ENCODE measurements around the gene TGOLN2. TPM values are rescaled to one million over a fixed set of nuclear protein-coding genes. Genes with fewer than 3 reads are reported as not detected.

The TGOLN2 gene
- total and polyA plus RNA-seq, 2 experiments from 2014 or later: 20.1 to 56.1 TPM

DNA sequence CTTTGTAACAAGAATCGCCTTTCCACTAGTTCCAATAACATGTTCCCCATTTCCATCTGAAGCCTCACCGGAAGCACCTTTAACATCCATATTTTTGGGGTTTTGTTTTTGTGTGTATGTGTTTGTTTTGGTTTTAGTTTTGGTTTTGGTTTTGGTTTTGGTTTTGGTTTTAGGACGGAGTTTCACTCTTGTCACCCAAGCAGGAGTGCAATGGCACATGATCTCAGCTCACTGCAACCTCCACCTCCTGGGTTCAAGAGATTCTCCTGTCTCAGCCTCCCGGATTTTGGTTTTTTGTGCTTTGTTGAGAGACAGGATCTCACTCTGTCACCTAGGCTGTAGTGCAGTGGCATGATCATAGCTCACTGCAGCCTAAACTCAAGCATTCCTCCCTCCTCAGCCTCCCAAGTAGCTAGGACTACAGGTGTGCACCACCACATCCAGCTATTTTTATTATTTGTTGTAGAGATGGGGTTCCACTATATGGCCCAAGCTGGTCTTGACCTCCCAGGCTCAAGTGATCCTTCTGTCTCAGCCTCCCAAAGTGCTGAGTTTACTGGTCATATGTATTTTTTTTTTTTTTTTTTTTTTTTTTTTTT, 36.3 kb downstream of the TGOLN2 start:
- Histone ChIP-seq H3K27me3 (no peaks in the 10 kb centered on the region), H3K27ac (no peak overlapping the region), H3K4me1 (ENCODE audit: low read depth) (no peaks in the 10 kb centered on the region), H3K9me3 (ENCODE audit: low read depth) (no peaks in the 10 kb centered on the region), H3K36me3 (no peaks in the 10 kb centered on the region), H3K4me3 (no peak overlapping the region)
- TF ChIP-seq, protein P1, sequence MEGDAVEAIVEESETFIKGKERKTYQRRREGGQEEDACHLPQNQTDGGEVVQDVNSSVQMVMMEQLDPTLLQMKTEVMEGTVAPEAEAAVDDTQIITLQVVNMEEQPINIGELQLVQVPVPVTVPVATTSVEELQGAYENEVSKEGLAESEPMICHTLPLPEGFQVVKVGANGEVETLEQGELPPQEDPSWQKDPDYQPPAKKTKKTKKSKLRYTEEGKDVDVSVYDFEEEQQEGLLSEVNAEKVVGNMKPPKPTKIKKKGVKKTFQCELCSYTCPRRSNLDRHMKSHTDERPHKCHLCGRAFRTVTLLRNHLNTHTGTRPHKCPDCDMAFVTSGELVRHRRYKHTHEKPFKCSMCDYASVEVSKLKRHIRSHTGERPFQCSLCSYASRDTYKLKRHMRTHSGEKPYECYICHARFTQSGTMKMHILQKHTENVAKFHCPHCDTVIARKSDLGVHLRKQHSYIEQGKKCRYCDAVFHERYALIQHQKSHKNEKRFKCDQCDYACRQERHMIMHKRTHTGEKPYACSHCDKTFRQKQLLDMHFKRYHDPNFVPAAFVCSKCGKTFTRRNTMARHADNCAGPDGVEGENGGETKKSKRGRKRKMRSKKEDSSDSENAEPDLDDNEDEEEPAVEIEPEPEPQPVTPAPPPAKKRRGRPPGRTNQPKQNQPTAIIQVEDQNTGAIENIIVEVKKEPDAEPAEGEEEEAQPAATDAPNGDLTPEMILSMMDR (IDR thresholded peaks at IDR 0.05; ENCODE audit: low read depth, low read length): no peak
- DNase-seq (ENCODE audit: low read depth in 1 of 2, low spot score in 1 of 2): no peak

DNA sequence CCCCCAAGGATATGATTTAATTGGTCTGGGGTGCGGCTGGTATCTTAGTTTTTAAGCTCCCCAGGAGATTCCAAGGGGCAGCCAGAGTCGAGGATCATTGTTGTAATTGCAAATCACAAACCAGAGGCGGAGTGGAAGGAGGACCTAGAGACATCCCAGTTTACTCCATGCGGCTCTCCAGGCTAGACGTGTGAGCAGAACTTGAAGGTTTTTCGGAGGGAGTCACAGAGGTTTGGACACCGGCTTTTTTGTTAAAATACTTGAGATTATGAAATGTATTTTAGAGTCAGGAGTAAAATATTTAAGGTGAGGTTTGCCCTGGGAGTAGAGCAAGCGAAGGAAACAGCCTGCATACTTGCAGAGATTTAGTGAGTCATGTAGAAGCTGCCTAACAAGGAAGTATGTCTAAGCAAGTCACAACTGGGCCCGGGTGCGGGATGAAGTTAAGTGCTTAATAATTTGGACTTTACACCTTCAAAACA, 39.5 kb downstream of the TGOLN2 start:
- Histone ChIP-seq H3K27me3 (no peaks in the 10 kb centered on the region), H3K36me3 (no peaks in the 10 kb centered on the region), H3K4me3 (no peak overlapping the region), H3K4me1 (ENCODE audit: low read depth) (no peaks in the 10 kb centered on the region), H3K9me3 (ENCODE audit: low read depth) (no peaks in the 10 kb centered on the region), H3K27ac (no peak overlapping the region)
- DNase-seq (ENCODE audit: low read depth in 1 of 2, low spot score in 1 of 2): peak in 1 of 2 donors; percentile 50
- TF ChIP-seq, protein P1 (IDR thresholded peaks at IDR 0.05; ENCODE audit: low read depth, low read length): no peak

DNA sequence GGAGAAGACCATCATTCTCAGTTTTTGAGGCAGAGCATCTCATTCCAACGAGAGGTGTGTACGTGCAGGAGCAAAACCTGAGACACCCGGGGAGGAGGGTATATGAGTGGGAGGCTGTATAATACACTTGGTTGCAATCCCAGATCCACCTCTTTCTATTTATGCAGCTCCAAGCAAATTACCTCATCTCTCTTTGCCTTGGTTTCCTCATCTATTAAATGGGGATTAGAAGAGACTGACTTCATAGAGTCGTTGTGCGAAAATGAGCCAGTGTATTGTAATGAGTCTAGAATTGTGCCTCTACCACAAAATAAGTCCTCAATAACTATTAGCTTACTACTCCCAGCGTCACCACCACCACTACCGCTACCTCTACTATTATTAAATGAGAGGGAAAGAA, 40.1 kb downstream of the TGOLN2 start:
- H3K4me1 ChIP-seq (ENCODE audit: low read depth): no peaks in the 10 kb centered on the region
- H3K9me3 ChIP-seq (ENCODE audit: low read depth): no peaks in the 10 kb centered on the region
- H3K27me3 ChIP-seq: no peaks in the 10 kb centered on the region
- TF ChIP-seq, protein P1 (IDR thresholded peaks at IDR 0.05; ENCODE audit: low read depth, low read length): no peak
- no peak for DNase-seq (ENCODE audit: low read depth in 1 of 2, low spot score in 1 of 2)
- H3K36me3 ChIP-seq: no peaks in the 10 kb centered on the region
- no peak overlapping the region for H3K27ac ChIP-seq
- no peak overlapping the region for H3K4me3 ChIP-seq

DNA sequence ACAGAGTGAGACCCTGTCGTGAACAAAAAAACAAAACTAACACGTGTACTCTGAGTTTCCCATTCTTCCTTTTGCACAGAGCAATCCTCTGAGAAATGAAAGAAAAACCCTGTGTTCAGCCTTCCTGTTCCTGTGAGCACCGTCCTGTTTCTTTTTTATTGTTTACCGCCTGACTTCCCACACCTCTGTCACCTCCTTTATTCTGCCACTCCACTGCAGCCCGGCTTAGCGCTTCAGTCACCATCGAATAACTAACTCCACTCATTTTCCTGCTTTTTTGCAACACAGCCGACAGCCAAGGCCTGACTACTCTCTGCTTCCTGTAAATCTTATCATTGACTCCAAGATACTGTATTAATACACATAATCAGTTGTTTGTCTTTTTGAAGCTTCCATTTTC, 40.9 kb downstream of the TGOLN2 start:
- no peak overlapping the region for H3K27ac ChIP-seq
- DNase-seq (ENCODE audit: low read depth in 1 of 2, low spot score in 1 of 2): no peak
- H3K36me3 ChIP-seq: no peaks in the 10 kb centered on the region
- no peaks in the 10 kb centered on the region for H3K9me3 ChIP-seq (ENCODE audit: low read depth)
- no peak overlapping the region for H3K4me3 ChIP-seq
- no peaks in the 10 kb centered on the region for H3K27me3 ChIP-seq
- H3K4me1 ChIP-seq (ENCODE audit: low read depth): no peaks in the 10 kb centered on the region
- TF ChIP-seq, protein P1 (IDR thresholded peaks at IDR 0.05; ENCODE audit: low read depth, low read length): no peak

DNA sequence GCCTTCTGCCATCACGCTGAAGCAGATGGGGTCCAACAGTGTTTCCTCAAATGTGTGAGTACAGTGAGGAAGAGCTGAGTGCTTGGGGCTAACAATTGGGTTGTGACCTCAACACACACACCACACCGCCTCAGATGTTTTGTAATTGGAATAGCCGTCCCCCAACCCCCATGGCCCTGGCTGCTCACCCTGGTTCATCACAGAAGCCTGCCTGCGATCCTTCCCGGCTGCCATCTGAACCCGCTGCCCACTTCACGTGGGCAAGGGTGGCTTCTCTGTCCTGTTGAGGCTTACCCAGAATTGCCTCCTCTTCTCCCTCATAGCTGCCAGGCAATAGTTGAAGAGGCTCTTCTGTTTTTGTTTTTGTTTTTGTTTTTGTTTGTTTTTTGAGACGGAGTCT, 44.1 kb downstream of the TGOLN2 start:
- Histone ChIP-seq H3K9me3 (ENCODE audit: low read depth) (no peaks in the 10 kb centered on the region), H3K27ac (no peak overlapping the region), H3K4me1 (ENCODE audit: low read depth) (no peaks in the 10 kb centered on the region), H3K36me3 (no peaks in the 10 kb centered on the region), H3K4me3 (no peak overlapping the region), H3K27me3 (no peaks in the 10 kb centered on the region)
- DNase-seq (ENCODE audit: low read depth in 1 of 2, low spot score in 1 of 2): no peak
- TF ChIP-seq, protein P1 (IDR thresholded peaks at IDR 0.05; ENCODE audit: low read depth, low read length): no peak
